ENCODE measurements around the gene TNP1.

TNP1 gene

GRCh38 chr2:216859944-216860343 is at the start of gene TNP1:
TSS of gene TNP1 (minus strand) at chr2:216860064. CDS start at chr2:216860034, 30 bp downstream.
- DNase-seq (ENCODE audit: low spot score), result no peak

- no peak for DNase-seq (ENCODE audit: low spot score)
These were observed 48.4 kb upstream of the TNP1 start for GRCh38 chr2:216908300-216908699.

DNA sequence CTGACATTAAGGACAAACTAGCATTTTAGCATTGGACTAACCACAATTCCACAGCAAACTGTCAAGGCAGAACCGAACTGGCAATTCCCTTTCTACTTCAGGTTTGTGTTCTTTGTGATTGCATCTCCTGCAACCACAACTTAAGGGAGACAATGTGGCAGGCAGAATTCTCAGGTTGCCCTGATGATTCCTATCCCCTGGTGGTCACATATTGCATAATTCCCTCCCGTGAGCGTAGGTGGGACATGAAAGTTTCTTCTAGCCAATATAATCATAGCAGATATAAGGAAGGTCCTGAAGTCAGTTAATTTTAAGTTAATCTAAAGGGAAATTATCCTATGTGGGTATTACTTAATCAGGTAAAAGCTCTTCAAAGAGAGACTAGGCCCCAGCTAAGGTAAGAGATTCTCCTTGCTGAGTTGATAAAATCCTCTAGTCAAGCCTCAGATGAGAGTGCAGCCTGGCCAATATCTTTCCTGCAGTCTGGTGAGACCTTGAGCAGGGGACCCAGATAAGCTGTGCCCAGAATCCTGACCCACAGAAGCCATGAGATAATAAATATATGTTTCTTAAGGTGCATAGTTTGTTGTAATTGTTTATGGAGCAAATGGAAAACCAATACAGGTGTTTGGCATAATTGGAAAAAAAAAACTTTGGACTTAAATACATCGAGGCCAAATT is 45.9 kb upstream of the TNP1 start:
- DNase-seq (ENCODE audit: low spot score), result no peak

DNA sequence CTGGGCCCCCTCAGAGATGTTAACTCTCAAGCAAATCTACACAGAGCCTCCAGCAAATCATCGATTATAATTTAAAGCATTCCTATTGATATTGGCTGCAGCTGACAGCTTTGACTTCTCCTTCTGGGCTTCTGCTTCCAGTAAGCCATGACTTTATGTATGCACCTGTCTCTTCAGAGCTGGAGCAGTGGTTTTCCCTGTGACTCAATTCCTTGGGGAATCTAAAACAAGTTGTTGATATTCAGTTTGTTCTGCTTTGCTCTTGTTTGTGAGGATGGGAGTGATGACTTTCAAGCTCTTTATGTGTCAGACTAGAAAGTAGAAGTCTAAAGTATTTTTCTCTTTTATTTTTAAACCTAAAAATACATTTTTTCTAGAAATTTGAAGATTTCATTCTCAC is 45.1 kb upstream of the TNP1 start:
- DNase-seq (ENCODE audit: low spot score), result no peak

DNA sequence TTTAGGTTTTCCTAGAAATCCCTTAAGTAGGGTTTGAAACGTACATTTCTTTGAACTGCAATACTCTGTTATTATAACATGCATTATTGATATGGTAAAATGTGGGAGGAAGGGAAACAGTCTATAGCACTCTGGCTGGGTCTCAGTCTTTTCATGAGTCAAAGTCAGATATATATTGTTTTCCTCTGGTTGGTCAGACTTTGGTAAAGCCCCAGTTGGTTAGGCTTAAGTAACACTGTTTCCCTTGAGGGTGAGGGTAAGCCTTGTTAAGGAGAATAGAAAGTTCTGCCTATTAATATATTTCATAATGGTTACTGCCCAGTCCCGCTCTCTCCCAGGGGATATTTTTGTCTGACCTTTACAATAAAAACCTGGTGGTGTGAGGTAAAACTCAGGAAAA is 44.7 kb upstream of the TNP1 start:
- DNase-seq (ENCODE audit: low spot score), result no peak

DNA sequence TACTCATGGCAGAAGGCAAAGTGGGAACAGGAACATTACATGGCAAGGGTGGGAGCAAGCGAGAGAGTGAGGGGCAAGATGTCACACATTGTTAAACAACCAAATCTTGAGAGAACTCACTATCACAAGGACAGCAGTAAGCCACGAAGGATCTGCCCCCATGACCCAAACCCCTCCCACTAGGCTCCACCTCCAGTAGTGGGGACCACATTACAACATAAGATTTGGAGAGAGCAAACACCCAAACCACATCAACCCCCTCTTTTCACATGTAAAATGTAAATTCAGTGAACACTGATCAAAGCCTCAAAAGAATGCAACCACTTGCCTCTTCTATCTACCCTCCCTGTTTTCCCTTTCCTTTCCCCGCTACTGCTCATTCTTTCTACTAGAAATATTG is 43.6 kb upstream of the TNP1 start:
- no peak for DNase-seq (ENCODE audit: low spot score)

DNA sequence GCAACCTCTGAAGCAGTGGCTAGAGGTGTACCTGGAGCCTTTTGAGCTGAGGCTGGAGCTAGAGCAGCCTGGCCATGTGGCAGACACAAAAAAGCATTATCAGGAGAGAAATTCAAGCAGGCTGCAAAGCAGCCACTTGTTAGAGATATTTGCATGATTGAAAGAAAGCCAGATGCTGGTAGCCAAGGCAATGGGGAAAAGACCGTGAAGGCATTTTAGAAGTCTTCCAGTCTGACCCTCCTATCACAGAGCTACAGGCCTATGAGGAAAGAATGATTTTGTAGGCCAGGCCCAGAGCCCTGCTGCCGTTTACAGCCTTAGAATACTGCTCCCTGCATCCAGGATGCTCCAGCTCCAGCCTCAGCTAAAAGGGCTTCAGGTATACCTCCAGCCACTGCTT is 41.4 kb upstream of the TNP1 start:
- DNase-seq (ENCODE audit: low spot score), result no peak

GRCh38 chr2:216900406-216900805 is 40.5 kb upstream of the TNP1 start:
- DNase-seq (ENCODE audit: low spot score), result no peak

GRCh38 chr2:216897561-216898203 is 37.8 kb upstream of the TNP1 start:
- no peak for DNase-seq (ENCODE audit: low spot score)

DNA sequence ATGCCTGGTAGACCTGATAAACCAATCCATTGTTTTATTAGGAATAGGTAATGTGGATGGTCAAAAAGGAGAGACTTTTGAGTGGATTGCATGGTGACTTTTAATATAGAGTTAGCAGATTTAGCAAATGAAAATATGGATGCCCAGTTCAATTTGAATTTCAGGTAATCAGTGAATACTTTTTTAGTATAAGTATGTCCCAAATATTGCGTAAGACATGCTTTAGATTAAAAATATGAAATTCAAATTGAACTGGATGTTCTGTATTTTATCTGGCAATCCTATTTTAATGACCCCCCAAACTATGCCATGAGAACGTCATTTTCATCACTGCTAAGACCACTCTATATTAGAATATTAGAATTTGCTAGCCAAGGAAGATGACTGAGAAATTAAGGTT is 30.3 kb upstream of the TNP1 start:
- no peak for DNase-seq (ENCODE audit: low spot score)

- no peak for DNase-seq (ENCODE audit: low spot score)
These were observed 29.2 kb upstream of the TNP1 start for GRCh38 chr2:216888887-216889622.

DNA sequence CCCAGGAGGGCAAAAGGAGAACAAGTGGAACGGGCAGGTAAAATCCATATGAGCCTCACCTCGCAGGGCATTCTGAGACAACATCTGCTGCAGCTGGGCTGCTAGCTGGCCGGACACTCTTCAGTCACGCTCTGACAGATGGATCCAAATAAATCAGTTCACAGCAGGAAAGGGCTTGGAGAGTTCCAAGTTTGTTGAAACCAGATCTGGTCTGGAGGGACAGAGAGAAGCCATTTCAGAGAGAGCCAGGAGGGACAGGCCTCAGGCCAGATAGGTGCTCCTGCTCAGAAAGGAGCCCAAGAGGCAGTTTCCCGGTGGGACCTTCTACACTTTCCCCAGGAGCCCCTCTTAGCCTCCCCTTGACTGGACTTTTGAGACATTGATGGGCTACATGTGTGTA is 28.2 kb upstream of the TNP1 start:
- DNase-seq (ENCODE audit: low spot score), result no peak

GRCh38 chr2:216887138-216887537 is 27.3 kb upstream of the TNP1 start:
- no peak for DNase-seq (ENCODE audit: low spot score)

- DNase-seq (ENCODE audit: low spot score), result no peak
These were observed 25.3 kb upstream of the TNP1 start for GRCh38 chr2:216885117-216885553.

DNA sequence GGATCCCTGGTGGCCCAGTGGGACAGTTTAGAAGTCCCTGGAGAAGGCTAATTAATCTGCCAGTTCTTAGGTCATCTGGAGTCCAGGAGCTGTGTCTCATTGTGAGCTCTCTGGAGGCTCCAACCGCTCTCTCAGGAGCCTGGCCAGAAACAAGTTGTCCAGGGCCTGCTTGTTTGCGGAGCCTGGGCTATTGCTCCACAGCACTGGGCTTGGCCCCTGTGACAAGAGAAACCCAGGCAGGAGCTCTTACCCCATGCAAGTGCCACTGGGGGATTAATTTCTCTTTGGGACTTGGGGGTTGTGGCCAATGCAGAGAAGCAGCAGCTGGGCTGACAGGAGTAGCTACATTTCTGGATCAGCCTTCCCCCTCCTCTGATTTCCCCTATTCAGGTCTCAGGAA is 24.5 kb upstream of the TNP1 start:
- no peak for DNase-seq (ENCODE audit: low spot score)

DNA sequence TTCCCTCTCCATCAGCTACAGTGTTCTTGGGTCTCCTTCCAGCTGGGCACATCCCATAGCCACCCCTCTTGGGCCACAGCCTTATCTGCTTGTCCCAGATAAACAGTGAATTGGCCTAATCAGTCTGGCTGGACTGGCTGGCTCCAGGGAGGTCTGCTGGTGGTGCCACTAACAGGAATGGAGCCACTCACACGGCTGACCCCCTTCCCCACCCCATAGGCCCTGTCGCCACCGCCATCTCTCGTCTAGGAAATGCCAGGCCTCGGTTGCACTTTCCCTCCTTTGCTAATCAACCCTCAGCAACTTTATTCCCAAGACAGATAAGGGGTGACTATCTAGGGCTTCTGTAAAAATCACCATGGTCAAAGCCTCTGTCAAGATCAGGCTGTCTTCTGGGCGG is 23.0 kb upstream of the TNP1 start:
- no peak for DNase-seq (ENCODE audit: low spot score)

- no peak for DNase-seq (ENCODE audit: low spot score)
These were observed 21.5 kb upstream of the TNP1 start for GRCh38 chr2:216881411-216881810.

GRCh38 chr2:216880509-216881184 is 20.8 kb upstream of the TNP1 start:
- DNase-seq (ENCODE audit: low spot score), result no peak

DNA sequence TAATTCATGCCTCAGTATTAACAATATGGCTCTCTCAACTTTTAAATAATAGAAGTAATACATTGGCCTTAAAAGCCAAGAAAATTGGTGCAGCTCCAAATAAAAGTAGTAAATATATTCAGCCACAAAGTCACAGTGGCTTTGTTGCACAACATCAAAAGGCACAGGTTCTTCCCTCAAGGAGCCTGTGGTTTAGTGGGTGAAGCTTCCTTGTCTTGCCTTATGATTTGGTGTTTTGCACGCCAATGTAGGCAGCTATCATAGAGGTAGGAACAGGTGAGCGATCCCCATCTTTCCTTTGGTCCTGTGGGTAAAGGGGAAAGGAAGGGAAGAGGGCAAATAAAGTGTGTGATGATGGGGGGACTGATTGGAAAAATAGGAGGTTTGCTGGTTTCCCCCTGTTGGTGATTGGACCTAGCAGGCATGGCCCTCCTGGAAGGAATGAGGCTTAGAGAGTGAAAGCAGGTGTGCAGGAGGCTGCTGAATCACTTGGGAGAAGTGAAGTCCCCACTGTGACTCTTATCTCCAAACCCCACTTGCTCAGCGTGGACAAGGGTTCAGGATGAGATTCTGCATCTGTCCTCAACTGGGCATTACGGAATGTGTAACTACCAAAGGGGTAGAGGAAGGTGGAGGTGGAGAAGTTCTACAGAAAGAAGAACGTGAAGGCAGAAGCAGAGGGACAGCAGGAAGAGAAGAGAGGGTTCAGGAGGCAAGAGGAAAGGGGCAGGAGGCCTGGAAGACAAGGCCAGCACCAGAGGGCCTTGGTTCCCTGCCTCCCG is 20.1 kb upstream of the TNP1 start:
- DNase-seq (ENCODE audit: low spot score), result no peak

- no peak for DNase-seq (ENCODE audit: low spot score)
These were observed 18.2 kb upstream of the TNP1 start for GRCh38 chr2:216878072-216878471.

DNA sequence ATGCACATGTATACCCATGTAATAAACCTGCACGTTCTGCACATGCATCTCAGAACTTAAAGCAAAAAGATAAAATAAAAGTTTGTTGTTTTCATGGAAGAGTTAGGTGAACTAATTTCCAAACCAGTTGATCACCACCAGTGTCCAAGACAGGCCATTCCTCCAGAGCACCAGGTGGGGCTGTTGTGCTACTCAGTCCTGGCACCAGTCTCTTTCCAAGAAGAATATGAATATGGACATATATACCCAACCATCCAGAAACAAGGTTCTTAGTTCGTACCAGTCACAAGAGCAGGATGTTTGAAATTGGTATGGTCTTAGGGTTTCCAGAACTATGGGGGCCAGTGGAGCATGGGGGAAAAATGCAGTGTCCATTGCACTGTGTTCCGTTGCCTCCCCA is 17.2 kb upstream of the TNP1 start:
- DNase-seq (ENCODE audit: low spot score), result no peak

- no peak for DNase-seq (ENCODE audit: low spot score)
These were observed 16.0 kb upstream of the TNP1 start for GRCh38 chr2:216875862-216876261.

Measured in D341Med (cell line).